ENCODE data around the gene HJURP. TPM values are rescaled to one million over a fixed set of nuclear protein-coding genes. Genes with fewer than 3 reads are reported as not detected.

HJURP gene
- polyA plus RNA-seq, 1 of the 3 experiments (the other 2 are of a cell fraction) = 13.2 TPM

DNA sequence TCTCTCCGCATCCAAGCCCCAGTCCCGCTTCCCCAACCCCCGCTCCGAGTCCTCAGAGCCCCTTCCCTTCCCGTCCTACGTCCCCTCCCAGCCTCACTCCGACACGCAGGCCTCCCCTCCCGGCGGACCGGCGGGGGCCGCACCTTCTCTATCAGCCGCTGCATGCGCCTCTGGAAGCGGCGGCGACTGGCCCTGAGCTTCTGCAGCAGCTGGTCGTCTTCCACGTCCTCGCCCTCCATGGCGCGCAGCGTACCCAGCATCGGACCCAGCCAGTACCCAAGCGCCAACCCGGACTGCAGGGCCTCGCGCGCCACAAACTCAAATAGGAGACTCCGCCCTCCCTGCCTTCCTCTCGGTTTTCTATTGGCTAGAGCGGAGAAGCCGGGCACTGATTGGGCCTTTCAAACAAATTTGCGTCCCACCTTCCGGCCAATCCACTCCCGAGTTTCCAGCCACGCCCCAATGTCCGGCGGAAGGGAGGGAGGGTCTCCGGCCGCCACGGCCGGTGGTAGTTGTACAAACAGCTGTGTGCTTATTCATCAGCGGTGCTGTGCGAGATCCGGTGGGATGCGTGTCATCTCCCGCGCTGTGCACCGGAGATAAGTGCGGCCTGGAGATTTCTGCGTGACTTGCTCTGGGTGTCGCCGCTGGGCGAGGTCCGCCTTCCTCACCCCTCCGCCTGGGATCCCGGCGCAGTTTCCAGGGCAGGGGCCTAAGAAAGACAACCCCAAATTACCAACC, at the start of gene HJURP (continued):
- TF ChIP-seq, protein P1, sequence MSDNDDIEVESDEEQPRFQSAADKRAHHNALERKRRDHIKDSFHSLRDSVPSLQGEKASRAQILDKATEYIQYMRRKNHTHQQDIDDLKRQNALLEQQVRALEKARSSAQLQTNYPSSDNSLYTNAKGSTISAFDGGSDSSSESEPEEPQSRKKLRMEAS (IDR thresholded peaks at IDR 0.05; ENCODE audit: low read depth) = peak; percentile 76; the same call in 1 of the 2 replicates
- TF ChIP-seq SMC3 (IDR thresholded peaks at IDR 0.05; ENCODE audit: low read depth, low read length) (no peak), FOXM1 (IDR thresholded peaks at IDR 0.05; ENCODE audit: low read depth) (peak; percentile 99), CHD2 (IDR thresholded peaks at IDR 0.05; ENCODE audit: low read length, partially characterized antibody) (peak; percentile 69), NFIC (IDR thresholded peaks at IDR 0.05; ENCODE audit: borderline replicate concordance) (no peak)
- TF ChIP-seq, protein P2, sequence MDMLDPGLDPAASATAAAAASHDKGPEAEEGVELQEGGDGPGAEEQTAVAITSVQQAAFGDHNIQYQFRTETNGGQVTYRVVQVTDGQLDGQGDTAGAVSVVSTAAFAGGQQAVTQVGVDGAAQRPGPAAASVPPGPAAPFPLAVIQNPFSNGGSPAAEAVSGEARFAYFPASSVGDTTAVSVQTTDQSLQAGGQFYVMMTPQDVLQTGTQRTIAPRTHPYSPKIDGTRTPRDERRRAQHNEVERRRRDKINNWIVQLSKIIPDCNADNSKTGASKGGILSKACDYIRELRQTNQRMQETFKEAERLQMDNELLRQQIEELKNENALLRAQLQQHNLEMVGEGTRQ (IDR thresholded peaks at IDR 0.05; ENCODE audit: borderline replicate concordance, low read depth, low read length) = no peak
- TF ChIP-seq, protein P3, sequence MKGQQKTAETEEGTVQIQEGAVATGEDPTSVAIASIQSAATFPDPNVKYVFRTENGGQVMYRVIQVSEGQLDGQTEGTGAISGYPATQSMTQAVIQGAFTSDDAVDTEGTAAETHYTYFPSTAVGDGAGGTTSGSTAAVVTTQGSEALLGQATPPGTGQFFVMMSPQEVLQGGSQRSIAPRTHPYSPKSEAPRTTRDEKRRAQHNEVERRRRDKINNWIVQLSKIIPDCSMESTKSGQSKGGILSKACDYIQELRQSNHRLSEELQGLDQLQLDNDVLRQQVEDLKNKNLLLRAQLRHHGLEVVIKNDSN (IDR thresholded peaks at IDR 0.05; ENCODE audit: borderline replicate concordance, low read depth) = no peak
- TF ChIP-seq, protein P4, sequence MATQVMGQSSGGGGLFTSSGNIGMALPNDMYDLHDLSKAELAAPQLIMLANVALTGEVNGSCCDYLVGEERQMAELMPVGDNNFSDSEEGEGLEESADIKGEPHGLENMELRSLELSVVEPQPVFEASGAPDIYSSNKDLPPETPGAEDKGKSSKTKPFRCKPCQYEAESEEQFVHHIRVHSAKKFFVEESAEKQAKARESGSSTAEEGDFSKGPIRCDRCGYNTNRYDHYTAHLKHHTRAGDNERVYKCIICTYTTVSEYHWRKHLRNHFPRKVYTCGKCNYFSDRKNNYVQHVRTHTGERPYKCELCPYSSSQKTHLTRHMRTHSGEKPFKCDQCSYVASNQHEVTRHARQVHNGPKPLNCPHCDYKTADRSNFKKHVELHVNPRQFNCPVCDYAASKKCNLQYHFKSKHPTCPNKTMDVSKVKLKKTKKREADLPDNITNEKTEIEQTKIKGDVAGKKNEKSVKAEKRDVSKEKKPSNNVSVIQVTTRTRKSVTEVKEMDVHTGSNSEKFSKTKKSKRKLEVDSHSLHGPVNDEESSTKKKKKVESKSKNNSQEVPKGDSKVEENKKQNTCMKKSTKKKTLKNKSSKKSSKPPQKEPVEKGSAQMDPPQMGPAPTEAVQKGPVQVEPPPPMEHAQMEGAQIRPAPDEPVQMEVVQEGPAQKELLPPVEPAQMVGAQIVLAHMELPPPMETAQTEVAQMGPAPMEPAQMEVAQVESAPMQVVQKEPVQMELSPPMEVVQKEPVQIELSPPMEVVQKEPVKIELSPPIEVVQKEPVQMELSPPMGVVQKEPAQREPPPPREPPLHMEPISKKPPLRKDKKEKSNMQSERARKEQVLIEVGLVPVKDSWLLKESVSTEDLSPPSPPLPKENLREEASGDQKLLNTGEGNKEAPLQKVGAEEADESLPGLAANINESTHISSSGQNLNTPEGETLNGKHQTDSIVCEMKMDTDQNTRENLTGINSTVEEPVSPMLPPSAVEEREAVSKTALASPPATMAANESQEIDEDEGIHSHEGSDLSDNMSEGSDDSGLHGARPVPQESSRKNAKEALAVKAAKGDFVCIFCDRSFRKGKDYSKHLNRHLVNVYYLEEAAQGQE (IDR thresholded peaks at IDR 0.05; ENCODE audit: low read depth, low read length) = no peak

DNA sequence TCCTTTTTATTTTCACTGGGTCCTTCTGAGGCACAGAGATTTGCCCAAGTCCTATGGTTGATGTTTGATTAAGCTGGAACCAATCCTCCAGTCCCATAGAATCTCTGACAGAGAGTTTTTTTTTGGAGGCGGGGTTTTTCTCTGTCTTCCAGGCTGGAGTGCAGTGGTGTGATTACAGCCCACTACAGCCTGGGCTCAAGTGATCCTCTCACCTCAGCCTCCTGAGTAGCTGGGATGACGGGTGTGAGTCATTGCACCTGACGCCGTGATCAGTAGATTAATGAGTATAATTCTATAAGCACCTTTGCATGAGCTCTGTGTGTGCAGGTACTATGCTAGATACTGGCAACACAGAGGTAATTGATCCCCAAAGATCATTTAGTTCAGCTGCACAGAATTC, 47.5 kb upstream of the HJURP start:
- H3K4me3 ChIP-seq (ENCODE audit: low read depth in 2 of 2, low read length in 1 of 2) = no peak overlapping the region
- no peak overlapping the region for H2AFZ ChIP-seq (ENCODE audit: low read depth)
- WGBS (ENCODE audit: low lambda C conversion rate) = 66% methylated on average over 4 of the region's 4 CpGs
- no peaks in the 10 kb centered on the region for H4K20me1 ChIP-seq (ENCODE audit: insufficient read depth)
- no peaks in the 10 kb centered on the region for H3K4me1 ChIP-seq (ENCODE audit: control insufficient read depth in 1 of 2, insufficient read depth in 2 of 2, low read depth in 1 of 2, low read length in 1 of 2)
- TF ChIP-seq, protein P2 (IDR thresholded peaks at IDR 0.05; ENCODE audit: borderline replicate concordance, low read depth, low read length) = no peak
- no peak for TF ChIP-seq ELF1 (IDR thresholded peaks at IDR 0.05)
- TF ChIP-seq, protein P5, sequence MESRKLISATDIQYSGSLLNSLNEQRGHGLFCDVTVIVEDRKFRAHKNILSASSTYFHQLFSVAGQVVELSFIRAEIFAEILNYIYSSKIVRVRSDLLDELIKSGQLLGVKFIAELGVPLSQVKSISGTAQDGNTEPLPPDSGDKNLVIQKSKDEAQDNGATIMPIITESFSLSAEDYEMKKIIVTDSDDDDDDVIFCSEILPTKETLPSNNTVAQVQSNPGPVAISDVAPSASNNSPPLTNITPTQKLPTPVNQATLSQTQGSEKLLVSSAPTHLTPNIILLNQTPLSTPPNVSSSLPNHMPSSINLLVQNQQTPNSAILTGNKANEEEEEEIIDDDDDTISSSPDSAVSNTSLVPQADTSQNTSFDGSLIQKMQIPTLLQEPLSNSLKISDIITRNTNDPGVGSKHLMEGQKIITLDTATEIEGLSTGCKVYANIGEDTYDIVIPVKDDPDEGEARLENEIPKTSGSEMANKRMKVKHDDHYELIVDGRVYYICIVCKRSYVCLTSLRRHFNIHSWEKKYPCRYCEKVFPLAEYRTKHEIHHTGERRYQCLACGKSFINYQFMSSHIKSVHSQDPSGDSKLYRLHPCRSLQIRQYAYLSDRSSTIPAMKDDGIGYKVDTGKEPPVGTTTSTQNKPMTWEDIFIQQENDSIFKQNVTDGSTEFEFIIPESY (IDR thresholded peaks at IDR 0.05; ENCODE audit: borderline replicate concordance, low read depth) = no peak
- ChIA-PET POLR2A (no interaction called here), CTCF (interaction anchor here (1.3 kb wide), 1 partner anchor 18 kb away, joined by 3 read pairs; no protein-coding TSS in a partner anchor)
- no peaks in the 10 kb centered on the region for H3K9me2 ChIP-seq
- no peak overlapping the region for H3K27ac ChIP-seq (ENCODE audit: low read depth in 2 of 2, low read length in 1 of 2)
- no peaks in the 10 kb centered on the region; the same call in 1 of the 2 replicates for H3K27me3 ChIP-seq (ENCODE audit: insufficient read depth)
- no peaks in the 10 kb centered on the region for H3K79me2 ChIP-seq (ENCODE audit: insufficient read depth)
- DNase-seq = no peak
- H3K9ac ChIP-seq = no peak overlapping the region
- H3K4me2 ChIP-seq = no peak overlapping the region
- no peaks in the 10 kb centered on the region for H3K9me3 ChIP-seq
- H3F3A ChIP-seq (replicated peaks; ENCODE audit: insufficient read depth) = no peaks in the 10 kb centered on the region
- H3K36me3 ChIP-seq (replicated peaks in 1 of 2; ENCODE audit: control insufficient read depth in 1 of 2, insufficient read depth in 2 of 2, low read length in 1 of 2) = no peaks in the 10 kb centered on the region

All from SK-N-SH (cell line).